Transverse colon (tissue), 4 donors: ENCODE results near the gene STMN1.

Source experiments
- CTCF ChIP-seq, 5 experiments: fragments of 200-600 bp in 3 of 5; fragments of 450-650 bp in 2 of 5; sonication (generic) in 3 of 5; IDR thresholded peaks; 1 replicate in 2 of 5; 2 replicates in 3 of 5; pipeline ENCODE4 v1.5.1; 2016 to 2017; ENCODE audit warnings: antibody characterized with exemption in 5 of 5, inconsistent platforms in 3 of 5, mild to moderate bottlenecking in 2 of 5, moderate library complexity in 1 of 5
- POLR2AphosphoS5 ChIP-seq, 3 donors: sonication (generic); formaldehyde crosslinking; IDR thresholded peaks; one replicate each; pipeline ENCODE4 v1.6.1; 2016; ENCODE audit warnings: antibody characterized with exemption in 3 of 3

- TF ChIP-seq CTCF (IDR thresholded peaks at IDR 0.05) (no peak), POLR2AphosphoS5 (IDR thresholded peaks at IDR 0.05) (no peak)
Measured at GRCh38 chr1:25918615-25919014, 12.4 kb upstream of the STMN1 start.
